ENCODE results near the gene SLC22A3.

Gene SLC22A3

DNA sequence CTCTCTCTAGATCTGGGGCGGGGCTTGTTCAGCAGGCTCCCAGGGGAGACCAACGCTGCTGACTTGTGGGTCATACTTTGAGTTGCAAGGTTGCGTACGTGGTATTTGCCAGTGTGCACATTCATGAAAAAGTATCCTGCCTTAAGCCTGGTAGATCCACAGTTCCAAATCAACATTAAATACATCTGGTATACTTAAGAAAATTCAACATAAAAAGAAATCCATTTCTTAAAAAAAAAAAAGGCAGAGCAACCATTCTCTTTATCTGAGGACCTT lies 81.4 kb downstream of the SLC22A3 start:
- Histone ChIP-seq H3K36me3 (ENCODE audit: insufficient read depth, low read length) (no peaks in the 10 kb centered on the region), H3K9ac (ENCODE audit: insufficient read length) (no peak overlapping the region), H3K9me3 (ENCODE audit: low read depth, low read length) (no peaks in the 10 kb centered on the region), H3K27ac (no peak overlapping the region), H3K4me3 (no peak overlapping the region)
- DNase-seq (ENCODE audit: low read depth, low spot score) = no peak
- TF ChIP-seq FOXP2 (optimal IDR thresholded peaks at IDR 0.05; ENCODE audit: control extremely low read depth, extremely low read length, insufficient read depth) (no peak), POLR2AphosphoS5 (IDR thresholded peaks at IDR 0.05; ENCODE audit: borderline replicate concordance, low read depth, low read length) (no peak), EZH2 (IDR thresholded peaks at IDR 0.05) (no peak)

DNA sequence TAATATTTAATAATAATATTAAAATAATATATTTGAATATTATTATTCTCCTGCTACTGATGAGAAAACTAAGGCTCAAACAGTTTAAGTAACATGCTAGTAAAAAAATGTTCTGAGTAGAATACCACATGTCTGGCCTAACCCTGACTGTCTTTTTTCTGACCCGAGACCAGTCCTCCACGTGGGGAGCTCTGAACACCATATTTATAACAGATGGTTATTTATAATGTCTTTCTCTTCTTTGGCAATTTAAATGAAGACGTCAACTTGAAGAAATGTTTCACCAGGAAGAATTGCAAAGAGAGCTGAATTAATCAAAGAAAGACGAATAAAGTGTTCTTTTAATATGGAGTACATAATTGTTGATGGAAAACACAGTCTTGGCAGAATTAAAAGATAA lies 82.0 kb downstream of the SLC22A3 start:
- TF ChIP-seq POLR2AphosphoS5 (IDR thresholded peaks at IDR 0.05; ENCODE audit: borderline replicate concordance, low read depth, low read length) = no peak
- no peak for TF ChIP-seq EZH2 (IDR thresholded peaks at IDR 0.05)
- TF ChIP-seq FOXP2 (optimal IDR thresholded peaks at IDR 0.05; ENCODE audit: control extremely low read depth, extremely low read length, insufficient read depth) = no peak
- no peaks in the 10 kb centered on the region for H3K36me3 ChIP-seq (ENCODE audit: insufficient read depth, low read length)
- H3K4me3 ChIP-seq = no peak overlapping the region
- no peak for DNase-seq (ENCODE audit: low read depth, low spot score)
- no peak overlapping the region for H3K27ac ChIP-seq
- H3K9ac ChIP-seq (ENCODE audit: insufficient read length) = no peak overlapping the region
- H3K9me3 ChIP-seq (ENCODE audit: low read depth, low read length) = no peaks in the 10 kb centered on the region

DNA sequence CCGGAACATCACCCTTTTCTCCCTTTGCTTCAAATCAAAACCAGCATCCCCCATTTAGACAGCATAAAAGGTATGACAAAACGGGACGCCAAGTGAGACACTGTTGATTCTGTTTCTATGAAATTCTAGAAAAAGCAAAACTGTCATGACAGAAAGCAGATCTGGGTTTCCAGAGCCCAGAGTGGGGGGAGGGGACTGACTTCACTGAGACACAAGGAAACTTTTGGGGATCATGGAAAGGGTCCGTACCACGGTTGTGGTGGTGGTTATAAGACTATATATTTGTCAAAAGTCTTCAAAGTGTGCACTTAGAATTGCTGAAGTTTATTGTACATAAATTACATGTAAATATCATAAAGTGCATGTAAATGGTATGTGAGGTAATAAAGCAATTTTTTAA lies 82.6 kb downstream of the SLC22A3 start:
- no peak overlapping the region for H3K9ac ChIP-seq (ENCODE audit: insufficient read length)
- no peak overlapping the region for H3K27ac ChIP-seq
- no peak for DNase-seq (ENCODE audit: low read depth, low spot score)
- no peaks in the 10 kb centered on the region for H3K36me3 ChIP-seq (ENCODE audit: insufficient read depth, low read length)
- no peak overlapping the region for H3K4me3 ChIP-seq
- no peaks in the 10 kb centered on the region for H3K9me3 ChIP-seq (ENCODE audit: low read depth, low read length)
- TF ChIP-seq POLR2AphosphoS5 (IDR thresholded peaks at IDR 0.05; ENCODE audit: borderline replicate concordance, low read depth, low read length) (no peak), FOXP2 (optimal IDR thresholded peaks at IDR 0.05; ENCODE audit: control extremely low read depth, extremely low read length, insufficient read depth) (no peak), EZH2 (IDR thresholded peaks at IDR 0.05) (no peak)

DNA sequence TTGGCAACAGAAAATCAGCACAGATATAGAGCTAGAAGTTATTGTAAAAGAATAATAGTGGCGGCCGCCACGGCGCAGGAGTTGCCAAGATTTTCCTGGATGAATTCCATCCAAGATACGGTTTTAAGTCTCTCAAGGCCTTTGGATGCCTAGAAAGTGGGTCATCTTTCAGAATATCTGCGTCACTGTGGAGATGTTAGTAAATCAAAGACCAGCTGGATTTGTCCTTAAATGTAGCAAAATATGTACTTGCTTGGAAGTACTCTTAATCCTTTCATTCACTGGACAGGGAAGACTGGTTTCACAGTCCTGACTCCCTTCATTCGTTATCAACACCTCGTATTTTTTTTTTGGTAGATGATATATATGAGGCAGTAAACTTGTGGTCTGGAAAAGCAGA lies 83.0 kb downstream of the SLC22A3 start:
- Histone ChIP-seq H3K4me3 (no peak overlapping the region), H3K9ac (ENCODE audit: insufficient read length) (no peak overlapping the region), H3K9me3 (ENCODE audit: low read depth, low read length) (no peaks in the 10 kb centered on the region), H3K36me3 (ENCODE audit: insufficient read depth, low read length) (no peaks in the 10 kb centered on the region), H3K27ac (no peak overlapping the region)
- TF ChIP-seq POLR2AphosphoS5 (IDR thresholded peaks at IDR 0.05; ENCODE audit: borderline replicate concordance, low read depth, low read length) (no peak), EZH2 (IDR thresholded peaks at IDR 0.05) (no peak), FOXP2 (optimal IDR thresholded peaks at IDR 0.05; ENCODE audit: control extremely low read depth, extremely low read length, insufficient read depth) (no peak)
- no peak for DNase-seq (ENCODE audit: low read depth, low spot score)

DNA sequence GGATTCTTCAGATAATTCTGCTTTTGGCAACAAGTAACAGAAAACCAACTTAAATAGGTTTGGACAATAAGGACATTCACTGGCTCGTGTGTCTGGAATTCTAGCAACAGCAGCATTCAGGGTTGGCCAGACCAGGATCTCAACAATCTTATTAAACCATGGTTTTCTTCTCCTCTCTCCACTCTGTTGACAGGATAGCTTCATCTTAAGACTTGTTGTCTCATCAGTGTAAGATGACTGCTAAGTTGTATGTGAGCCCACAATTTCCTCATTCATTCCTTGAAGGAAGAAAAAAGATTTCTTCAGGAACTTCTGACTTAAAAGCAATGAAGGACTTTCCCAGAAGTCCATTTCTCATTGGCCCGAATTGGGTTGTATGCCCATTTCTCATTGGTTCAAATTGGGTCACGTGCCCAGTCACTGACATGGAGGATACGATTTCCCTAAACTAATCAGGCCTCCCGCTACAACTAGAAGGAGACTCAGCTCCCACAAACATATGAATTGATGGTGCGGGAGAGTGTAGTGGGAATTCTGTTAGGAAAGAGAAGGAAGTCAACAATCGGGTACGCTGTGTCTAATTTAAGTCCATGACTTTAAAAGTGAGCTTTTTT lies 83.7 kb downstream of the SLC22A3 start:
- Histone ChIP-seq H3K9ac (ENCODE audit: insufficient read length) (no peak overlapping the region), H3K36me3 (ENCODE audit: insufficient read depth, low read length) (no peaks in the 10 kb centered on the region), H3K27ac (no peak overlapping the region), H3K9me3 (ENCODE audit: low read depth, low read length) (no peaks in the 10 kb centered on the region), H3K4me3 (no peak overlapping the region)
- TF ChIP-seq EZH2 (IDR thresholded peaks at IDR 0.05) = no peak
- no peak for TF ChIP-seq FOXP2 (optimal IDR thresholded peaks at IDR 0.05; ENCODE audit: control extremely low read depth, extremely low read length, insufficient read depth)
- no peak for TF ChIP-seq POLR2AphosphoS5 (IDR thresholded peaks at IDR 0.05; ENCODE audit: borderline replicate concordance, low read depth, low read length)
- no peak for DNase-seq (ENCODE audit: low read depth, low spot score)

DNA sequence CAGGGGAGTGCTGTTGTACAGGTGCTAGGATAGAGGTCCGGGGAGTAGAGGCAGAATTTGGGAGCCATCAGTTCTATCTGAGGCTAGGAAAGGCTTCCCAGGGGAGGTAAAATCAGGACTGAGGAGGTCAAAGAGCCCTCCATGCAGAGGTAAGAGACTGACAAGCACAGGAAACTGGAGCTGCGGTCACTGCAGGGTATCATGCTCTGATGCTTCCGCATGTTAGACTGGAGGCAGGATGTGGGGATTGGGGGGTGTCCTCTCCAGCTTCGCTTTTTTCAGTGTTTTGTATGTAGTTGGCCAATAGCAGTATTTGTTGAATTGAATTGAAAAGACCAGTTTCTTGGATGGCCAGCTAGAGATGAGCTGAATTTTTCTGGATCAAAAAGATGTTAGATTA lies 87.8 kb downstream of the SLC22A3 start:
- Histone ChIP-seq H3K36me3 (ENCODE audit: insufficient read depth, low read length) (no peaks in the 10 kb centered on the region), H3K9me3 (ENCODE audit: low read depth, low read length) (no peaks in the 10 kb centered on the region), H3K4me3 (no peak overlapping the region), H3K9ac (ENCODE audit: insufficient read length) (no peak overlapping the region), H3K27ac (no peak overlapping the region)
- TF ChIP-seq EZH2 (IDR thresholded peaks at IDR 0.05) = no peak
- TF ChIP-seq FOXP2 (optimal IDR thresholded peaks at IDR 0.05; ENCODE audit: control extremely low read depth, extremely low read length, insufficient read depth) = no peak
- TF ChIP-seq POLR2AphosphoS5 (IDR thresholded peaks at IDR 0.05; ENCODE audit: borderline replicate concordance, low read depth, low read length) = no peak
- DNase-seq (ENCODE audit: low read depth, low spot score) = no peak

DNA sequence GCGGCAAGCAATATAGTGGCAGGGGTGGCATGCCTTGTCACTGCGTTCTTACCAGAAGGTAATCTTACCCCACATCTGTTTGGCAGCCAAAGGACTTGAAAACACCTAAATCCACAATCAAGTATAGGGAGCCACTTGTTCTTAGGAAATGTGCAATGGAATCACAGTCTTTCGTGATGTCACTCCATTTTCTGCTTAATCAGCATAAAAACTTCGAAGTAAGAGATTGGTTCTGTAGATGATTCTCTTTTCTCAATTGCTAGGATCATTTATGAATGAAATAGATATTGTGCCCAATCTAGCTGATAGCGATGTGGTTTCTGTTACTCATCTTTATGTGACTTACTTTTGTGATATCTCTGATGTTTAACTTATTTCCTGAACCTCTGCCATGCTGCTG lies 89.0 kb downstream of the SLC22A3 start:
- Histone ChIP-seq H3K4me3 (no peak overlapping the region), H3K9ac (ENCODE audit: insufficient read length) (no peak overlapping the region), H3K36me3 (ENCODE audit: insufficient read depth, low read length) (no peaks in the 10 kb centered on the region), H3K27ac (no peak overlapping the region), H3K9me3 (ENCODE audit: low read depth, low read length) (no peaks in the 10 kb centered on the region)
- TF ChIP-seq POLR2AphosphoS5 (IDR thresholded peaks at IDR 0.05; ENCODE audit: borderline replicate concordance, low read depth, low read length) (no peak), FOXP2 (optimal IDR thresholded peaks at IDR 0.05; ENCODE audit: control extremely low read depth, extremely low read length, insufficient read depth) (no peak), EZH2 (IDR thresholded peaks at IDR 0.05) (no peak)
- no peak for DNase-seq (ENCODE audit: low read depth, low spot score)

DNA sequence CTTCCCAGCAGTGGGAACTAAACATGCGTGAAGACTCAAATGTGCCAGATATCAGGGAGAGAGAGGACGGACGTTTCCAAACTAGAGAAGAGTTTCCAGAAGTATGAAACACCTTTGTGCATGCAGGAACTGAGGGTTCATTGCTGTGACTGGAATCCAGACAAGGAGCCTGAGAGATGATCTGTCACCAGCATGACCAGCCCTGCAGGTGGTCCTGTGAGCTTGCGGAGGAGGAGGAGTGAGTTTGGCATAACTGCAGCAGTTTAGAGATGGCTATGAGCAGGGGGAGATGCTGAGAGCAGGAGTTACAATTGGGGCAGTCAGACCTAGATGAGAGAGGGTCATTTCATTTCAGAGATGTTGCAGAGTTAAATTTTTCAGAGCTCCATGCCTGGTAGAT lies 89.6 kb downstream of the SLC22A3 start:
- no peak for DNase-seq (ENCODE audit: low read depth, low spot score)
- H3K4me3 ChIP-seq = no peak overlapping the region
- no peaks in the 10 kb centered on the region for H3K9me3 ChIP-seq (ENCODE audit: low read depth, low read length)
- no peaks in the 10 kb centered on the region for H3K36me3 ChIP-seq (ENCODE audit: insufficient read depth, low read length)
- no peak overlapping the region for H3K27ac ChIP-seq
- no peak overlapping the region for H3K9ac ChIP-seq (ENCODE audit: insufficient read length)
- TF ChIP-seq POLR2AphosphoS5 (IDR thresholded peaks at IDR 0.05; ENCODE audit: borderline replicate concordance, low read depth, low read length) (no peak), FOXP2 (optimal IDR thresholded peaks at IDR 0.05; ENCODE audit: control extremely low read depth, extremely low read length, insufficient read depth) (no peak), EZH2 (IDR thresholded peaks at IDR 0.05) (no peak)

DNA sequence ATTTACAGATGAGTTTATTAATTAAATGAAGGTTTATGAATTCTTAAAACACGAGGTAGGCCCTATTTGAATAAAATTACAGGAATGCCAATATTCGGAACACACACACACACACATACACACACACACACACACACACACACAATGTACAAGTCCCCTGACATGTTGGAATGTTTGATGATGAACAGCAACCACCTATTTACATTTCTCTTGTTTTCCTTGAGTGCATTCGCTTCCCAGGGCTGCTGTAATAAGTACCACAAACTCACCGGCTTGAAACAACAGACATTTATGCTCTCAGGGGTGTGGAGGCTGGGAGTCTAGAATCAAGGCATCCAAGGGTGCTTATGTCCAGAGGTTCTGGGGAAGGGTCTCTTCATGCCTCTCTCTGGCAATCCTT lies 90.3 kb downstream of the SLC22A3 start:
- H3K36me3 ChIP-seq (ENCODE audit: insufficient read depth, low read length) = no peaks in the 10 kb centered on the region
- H3K27ac ChIP-seq = no peak overlapping the region
- no peak for DNase-seq (ENCODE audit: low read depth, low spot score)
- H3K9ac ChIP-seq (ENCODE audit: insufficient read length) = no peak overlapping the region
- H3K4me3 ChIP-seq = no peak overlapping the region
- no peaks in the 10 kb centered on the region for H3K9me3 ChIP-seq (ENCODE audit: low read depth, low read length)
- no peak for TF ChIP-seq POLR2AphosphoS5 (IDR thresholded peaks at IDR 0.05; ENCODE audit: borderline replicate concordance, low read depth, low read length)
- TF ChIP-seq FOXP2 (optimal IDR thresholded peaks at IDR 0.05; ENCODE audit: control extremely low read depth, extremely low read length, insufficient read depth) = no peak
- TF ChIP-seq EZH2 (IDR thresholded peaks at IDR 0.05) = no peak

Measured in SK-N-MC (cell line).